HG02798 (cell line): ENCODE results near the gene BSND.
A peak's percentile ranks its signal among the peaks of the same experiment; 100 is the strongest.
"Not testable (repeated sequence)": the region's sequence is repeated elsewhere in the genome, so short reads cannot be mapped to it uniquely, and the experiment has no call there.

Experiments used
- ATAC-seq: cut with Tn5 transposase; IDR thresholded peaks from one replicate; pipeline ENCODE4 v1.9.1; 2021; ENCODE audit warnings: mild to moderate bottlenecking; ENCODE audit not compliant: unreplicated experiment, poor library complexity

Gene BSND

DNA sequence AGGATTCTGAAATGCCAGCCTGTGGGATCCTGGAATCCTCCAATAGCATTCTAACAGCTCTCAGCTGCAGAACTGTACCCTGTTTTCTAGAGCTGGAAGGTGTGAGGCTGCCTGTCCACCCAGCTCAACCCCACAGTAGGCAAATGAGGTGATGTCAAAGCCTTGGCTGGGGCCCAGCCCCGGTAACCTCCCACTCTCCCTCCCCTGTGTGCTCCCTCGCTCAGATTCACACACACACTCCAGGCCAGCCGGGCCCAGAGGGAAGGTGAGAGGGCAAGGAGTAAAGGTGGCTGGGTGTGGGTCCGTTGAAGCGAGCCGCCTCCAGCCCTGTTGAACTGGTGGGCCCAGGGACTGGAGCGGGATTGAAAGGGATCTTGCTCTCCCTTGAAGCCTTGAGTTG lies at the start of gene BSND:
TSS of gene BSND (plus strand) at position 257 of the 400 bp plus-strand sequence. CDS start 254 bp downstream, outside the sequence.
- no peak for ATAC-seq

DNA sequence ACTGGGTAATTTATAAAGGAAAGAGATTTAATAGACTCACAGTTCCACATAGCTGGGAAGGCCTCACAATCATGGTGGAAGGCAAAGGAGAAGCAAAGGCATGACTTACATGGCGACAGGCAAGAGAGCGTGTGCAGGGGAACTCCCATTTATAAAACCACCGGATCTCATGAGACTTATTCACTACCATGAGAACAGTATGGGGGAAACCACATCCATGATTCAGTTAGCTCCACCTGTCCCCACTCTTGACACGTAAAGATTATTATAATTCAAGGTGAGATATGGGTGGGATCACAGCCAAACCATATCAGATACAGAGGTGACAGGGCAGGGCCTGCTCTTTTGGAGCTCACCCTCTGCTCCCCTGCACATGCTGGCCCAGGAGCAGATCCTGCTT lies 49.7 kb upstream of the BSND start:
- no peak for ATAC-seq

DNA sequence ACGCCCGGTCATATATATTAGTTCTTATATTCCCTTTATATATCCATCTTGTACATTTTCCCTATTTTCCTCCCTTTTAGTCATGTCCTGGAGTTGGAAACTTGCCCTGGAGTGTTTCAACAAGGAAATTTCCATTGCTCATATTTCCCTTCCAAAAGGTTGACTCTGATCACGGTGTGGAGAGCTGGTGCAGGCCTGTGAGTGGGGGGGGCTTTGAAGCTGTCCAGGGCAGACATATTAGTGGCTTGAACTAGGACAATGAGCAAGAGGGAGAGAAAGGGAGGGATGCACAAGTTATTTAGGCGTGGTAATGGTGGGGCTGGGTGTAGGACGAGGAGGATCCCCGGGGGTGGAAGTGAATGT lies 48.7 kb upstream of the BSND start:
- no peak for ATAC-seq

DNA sequence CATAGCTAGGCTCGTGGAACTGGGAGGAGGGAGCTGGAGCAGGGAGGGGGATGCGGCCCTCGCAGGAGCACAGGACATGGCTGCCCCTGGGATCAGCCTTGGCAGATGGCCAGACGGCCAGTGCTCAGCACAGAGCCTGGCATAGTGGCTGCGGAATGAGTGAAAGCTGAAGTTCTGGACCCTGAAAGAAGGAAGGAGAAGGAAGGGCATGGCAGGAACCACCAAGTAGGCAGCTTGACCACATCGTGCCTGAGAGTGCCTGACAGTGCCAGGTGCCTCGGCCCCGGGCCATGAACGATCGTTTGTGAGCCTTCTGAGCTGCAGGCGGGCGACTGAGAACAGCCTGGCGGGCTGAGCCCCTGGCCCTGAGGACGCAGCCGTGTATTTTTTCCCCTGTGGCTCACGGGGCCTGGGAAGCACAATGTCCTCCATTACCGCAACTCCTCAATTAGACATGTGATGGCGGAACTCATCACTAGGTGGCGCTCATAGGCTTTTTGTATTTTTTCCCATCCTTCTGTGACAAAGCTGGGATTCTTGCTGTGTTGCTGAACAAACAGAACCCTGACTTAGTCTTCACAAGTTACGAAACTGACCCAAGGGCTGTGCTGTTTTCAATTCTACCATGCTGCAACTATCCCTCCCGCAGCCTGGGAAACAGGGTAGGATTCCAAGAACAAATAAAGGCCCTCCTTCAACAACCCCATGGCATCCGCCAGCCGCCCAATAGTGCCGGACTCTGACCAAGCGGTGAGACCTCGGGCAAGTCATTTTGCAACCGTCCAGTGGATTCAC lies 48.2 kb upstream of the BSND start:
- ATAC-seq = no peak

DNA sequence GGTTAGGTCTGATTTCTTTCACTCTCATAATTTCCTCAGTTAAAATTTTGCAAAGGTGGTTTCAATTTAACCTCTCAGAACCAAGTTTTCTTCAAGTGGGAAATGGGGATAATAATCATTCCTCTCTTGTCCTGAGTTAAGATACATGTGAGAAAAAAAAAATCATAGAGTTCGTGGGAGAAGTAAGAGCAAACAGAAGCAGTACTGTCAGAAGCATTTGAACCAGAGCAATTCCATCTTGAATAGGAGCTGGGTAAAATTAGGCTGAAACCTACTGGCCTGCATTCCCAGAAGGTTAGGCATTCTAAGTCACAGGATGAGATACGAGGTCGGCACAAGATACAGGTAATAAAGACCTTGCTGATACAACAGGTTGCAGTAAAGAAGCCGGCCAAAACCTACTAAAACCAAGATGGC lies 46.9 kb upstream of the BSND start:
- ATAC-seq = no peak

DNA sequence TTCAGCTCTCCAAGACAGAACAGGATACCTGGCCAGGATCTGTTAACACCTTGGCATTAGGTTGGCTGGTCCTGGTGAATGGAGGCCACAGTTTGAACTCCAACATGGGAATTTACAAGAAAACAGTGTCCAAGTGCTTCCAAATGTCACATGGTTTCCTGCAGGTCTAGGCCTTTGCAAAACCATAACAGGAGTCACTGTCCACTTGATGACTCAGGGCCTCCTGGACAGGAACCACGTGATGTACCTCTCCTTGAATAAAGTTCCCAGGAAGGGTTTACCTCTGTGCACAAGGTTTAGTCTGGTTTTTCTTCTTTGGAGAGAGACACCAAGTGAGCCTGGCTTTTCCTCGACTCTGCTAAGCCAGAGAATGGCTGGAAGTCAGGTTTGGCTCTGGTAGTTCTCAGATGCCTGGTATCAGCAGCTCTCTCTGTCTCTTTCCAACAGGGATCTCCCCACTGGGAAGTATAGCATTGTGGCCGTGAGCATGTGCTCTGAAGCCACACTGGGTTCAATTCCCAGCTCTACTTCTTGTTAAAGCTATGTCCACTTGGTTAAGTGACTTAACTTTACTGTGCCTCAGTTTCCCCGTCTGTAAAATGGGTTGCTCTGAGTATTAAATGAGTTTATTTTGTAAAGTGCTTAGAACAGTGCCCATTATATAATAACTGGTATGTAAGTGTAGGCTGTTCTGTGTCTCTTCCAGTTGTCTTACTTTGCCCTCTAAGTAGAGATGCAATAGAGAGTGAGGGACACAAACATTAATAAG lies 45.6 kb upstream of the BSND start:
- ATAC-seq = no peak

DNA sequence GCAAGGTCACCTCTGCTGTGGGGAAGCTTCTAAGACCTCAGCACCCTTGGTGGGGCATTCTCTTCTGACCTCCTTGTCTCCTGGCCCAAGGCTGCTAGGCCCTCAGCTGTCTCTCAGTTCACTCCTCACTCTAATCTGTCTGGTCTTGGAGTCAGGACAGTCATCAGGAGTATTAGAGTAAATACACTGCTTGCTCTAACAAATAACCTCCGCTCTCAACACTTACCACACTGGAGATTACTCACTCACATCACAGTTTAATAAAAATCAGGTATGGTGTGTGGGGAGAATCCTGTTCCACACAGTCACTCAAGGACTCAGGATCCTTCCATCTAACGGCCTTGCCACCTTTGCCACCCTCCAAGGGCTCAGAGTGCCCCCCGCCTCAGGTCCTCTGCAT lies 44.9 kb upstream of the BSND start:
- ATAC-seq = no peak

DNA sequence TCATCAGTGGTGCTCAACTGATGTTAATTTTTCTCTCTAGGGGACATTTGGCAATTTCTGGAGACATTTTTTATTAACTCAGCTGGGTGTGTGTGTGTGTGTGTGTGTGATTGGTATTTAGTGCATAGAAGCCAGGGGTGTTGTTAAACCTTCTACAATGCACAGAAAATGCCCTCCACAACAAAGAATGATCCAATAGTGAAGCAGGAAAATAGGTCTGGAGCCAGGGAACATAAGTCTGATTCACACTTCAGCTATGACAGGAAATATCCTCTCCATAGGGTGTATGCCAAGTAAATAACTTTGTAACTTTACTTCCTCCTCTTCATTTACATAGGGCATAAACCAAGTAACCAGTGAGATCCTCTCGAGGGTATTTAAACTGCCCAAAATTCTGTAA lies 43.4 kb upstream of the BSND start:
- ATAC-seq = no peak

DNA sequence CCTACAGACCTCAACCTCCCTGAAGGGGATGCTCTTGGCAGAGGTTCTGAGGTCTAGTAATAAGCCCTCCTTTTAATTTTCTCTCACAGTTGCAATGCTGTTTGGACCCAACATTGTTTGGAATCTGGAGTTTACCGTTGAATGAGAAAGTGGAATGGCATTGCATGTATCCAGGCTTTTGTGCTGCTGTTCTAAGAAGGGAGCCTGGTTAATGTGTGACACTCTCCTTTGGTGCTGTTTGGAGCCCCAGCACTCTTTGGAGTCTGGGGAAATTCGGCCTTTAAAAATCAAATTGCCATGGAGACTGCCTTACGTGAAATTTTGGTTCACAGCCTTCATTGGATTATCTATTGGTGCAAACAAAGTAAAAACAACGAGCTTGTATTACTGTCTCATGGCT lies 42.0 kb upstream of the BSND start:
- ATAC-seq = no peak

DNA sequence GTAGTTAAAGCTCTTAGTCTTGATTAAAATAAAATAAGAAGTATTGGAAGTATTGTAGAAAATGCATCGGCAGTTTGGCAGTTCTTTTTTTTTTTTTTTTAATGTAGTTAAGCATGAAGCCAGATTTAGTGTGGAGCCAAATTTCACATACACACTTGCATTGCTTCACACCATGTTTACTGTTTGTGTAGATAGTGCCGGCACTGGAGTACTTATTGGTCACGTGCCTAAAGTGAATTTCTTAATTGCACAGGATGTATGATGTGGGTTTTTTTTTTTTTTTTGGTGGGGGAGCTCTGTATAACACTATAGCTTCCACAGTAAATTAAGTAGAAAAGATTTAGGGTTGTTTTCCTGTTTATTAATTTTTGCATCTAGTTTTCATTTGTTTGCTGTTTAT lies 39.5 kb upstream of the BSND start:
- no peak for ATAC-seq

GRCh38 chr1:54962612-54963395 lies 35.9 kb upstream of the BSND start:
- no peak for ATAC-seq

- ATAC-seq = not testable (repeated sequence)
These were observed 34.9 kb upstream of the BSND start for GRCh38 chr1:54963829-54964228.

GRCh38 chr1:54965624-54966340 lies 33.0 kb upstream of the BSND start:
- ATAC-seq = peak; percentile 73

GRCh38 chr1:54967372-54967771 lies 31.4 kb upstream of the BSND start:
- ATAC-seq = no peak

DNA sequence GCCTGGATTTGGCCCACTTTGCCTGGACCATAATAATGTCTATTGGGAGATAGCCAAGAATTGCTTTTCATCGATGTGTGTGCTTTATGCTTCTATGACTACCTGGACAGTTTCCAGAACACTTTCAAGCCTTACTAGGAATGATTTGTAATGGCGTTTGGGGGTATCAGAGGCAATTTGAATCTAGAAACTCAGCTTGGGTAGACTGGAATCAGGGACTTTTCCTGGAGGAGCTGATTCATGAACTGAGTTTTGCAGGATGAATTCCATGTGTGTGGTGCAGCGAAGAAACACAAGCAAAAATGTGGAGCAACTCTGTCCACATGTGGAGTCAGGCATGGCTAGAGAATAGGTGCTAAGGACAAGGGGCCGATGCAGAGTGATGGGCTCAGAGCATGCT lies 30.2 kb upstream of the BSND start:
- ATAC-seq = no peak

- no peak for ATAC-seq
These were observed 28.9 kb upstream of the BSND start for GRCh38 chr1:54969879-54970278.

DNA sequence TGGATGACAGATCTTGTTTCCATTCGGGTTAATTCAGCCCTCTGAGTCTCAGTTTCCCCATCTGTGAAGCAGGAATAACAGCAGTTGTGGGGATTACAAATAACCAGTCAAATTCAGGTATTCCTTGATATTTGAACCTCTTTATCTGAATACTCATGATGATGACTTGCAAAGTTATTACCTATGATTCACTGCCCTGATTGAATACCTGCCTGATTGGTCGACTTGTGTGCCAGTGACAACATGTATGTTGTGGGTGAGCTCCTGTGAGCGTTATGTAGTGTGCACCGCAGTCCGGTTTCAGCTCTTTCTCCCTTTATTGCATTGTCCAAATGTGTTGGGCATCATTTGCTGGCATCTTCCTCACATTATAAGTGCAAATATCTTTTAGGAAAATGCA lies 27.8 kb upstream of the BSND start:
- no peak for ATAC-seq

DNA sequence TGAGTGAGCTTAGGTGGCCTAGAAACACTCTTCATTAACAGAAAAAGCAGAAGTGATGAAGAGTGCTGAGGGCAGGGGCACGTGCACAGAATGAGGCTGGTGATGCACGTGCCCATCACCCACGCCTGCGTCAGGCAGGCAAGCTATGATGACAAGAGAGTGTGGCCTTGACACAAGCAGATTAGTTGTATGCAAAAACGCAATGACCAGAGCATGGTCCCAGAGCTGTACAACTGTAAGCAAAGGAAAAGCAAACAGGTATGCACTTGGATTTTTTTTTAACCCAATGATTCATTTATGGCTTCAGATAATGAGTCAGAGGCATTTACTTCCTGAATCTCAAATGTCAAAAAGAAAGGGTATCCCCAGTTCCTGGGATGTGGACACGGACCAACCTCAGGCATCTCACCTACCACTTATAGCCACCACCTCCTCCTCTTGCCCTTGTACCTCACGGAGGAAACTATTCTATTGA lies 27.4 kb upstream of the BSND start:
- ATAC-seq = peak; percentile 77

DNA sequence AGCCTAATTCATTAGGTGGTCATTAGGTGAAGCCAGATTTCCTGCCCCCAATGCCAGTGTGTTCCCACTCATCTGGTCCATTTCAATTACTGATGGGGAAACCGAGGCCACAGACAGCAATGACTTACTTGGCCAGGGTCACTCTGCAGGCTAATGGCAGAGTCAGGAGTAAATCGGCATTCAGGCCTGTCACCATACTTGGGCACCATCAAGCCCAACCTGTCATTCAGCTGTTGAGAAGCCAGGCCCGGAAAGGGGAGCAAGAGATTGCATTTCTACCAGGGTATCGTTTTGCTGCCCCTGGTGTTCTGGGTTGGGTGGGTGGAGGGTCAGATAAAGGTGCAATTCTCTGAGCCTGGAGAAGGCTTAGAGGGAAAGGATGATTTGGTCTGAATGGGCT lies 26.3 kb upstream of the BSND start:
- ATAC-seq = no peak

GRCh38 chr1:54973205-54973921 lies 25.4 kb upstream of the BSND start:
- no peak for ATAC-seq
